ENCODE results near the gene ATP8A2.

DNA sequence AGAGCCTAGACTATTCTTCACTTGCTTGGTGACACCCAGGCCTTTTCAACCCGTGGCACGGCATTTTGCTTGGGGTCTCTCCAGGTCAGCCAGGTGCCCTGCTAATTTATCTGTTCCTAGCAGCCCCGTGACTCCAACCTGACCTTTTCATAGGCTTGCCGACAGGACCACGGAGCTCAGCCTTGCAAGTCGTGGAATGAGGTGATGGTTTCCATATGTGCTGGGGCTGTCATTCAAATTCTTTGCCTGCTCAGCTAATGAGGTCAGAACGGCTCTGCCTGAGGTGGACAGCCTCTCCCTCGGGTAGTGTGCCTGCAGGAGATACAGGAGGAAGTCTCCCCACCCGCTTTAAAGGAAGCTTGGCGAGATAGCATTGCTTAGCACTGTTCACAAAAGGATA is 619.0 kb downstream of the ATP8A2 start:
- TF ChIP-seq, protein P1, sequence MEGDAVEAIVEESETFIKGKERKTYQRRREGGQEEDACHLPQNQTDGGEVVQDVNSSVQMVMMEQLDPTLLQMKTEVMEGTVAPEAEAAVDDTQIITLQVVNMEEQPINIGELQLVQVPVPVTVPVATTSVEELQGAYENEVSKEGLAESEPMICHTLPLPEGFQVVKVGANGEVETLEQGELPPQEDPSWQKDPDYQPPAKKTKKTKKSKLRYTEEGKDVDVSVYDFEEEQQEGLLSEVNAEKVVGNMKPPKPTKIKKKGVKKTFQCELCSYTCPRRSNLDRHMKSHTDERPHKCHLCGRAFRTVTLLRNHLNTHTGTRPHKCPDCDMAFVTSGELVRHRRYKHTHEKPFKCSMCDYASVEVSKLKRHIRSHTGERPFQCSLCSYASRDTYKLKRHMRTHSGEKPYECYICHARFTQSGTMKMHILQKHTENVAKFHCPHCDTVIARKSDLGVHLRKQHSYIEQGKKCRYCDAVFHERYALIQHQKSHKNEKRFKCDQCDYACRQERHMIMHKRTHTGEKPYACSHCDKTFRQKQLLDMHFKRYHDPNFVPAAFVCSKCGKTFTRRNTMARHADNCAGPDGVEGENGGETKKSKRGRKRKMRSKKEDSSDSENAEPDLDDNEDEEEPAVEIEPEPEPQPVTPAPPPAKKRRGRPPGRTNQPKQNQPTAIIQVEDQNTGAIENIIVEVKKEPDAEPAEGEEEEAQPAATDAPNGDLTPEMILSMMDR (IDR thresholded peaks at IDR 0.05; ENCODE audit: insufficient read depth, low read depth, low read length): no peak
- no peak for TF ChIP-seq EZH2 (IDR thresholded peaks at IDR 0.05; ENCODE audit: insufficient read depth, low read length)

All from astrocyte (in vitro differentiated cells and primary cell).